Mammary epithelial cell (primary cell): Measurements from ENCODE around the gene TMCC1.

Source experiments
- EZH2 ChIP-seq: IDR thresholded peaks from 2 replicates; pipeline ENCODE4 v1.6.1; 2012; ENCODE audit warnings: low read length, inconsistent platforms, borderline replicate concordance
- TF ChIP-seq, protein P1 (sequence below), 2 donors: IDR thresholded peaks in 1 of 2; conservative IDR thresholded peaks in 1 of 2; 2 replicates each; pipeline ENCODE4 v1.5.1; 2011 to 2012; ENCODE audit warnings: inconsistent platforms in 2 of 2, low read length in 2 of 2, mild to moderate bottlenecking in 2 of 2, control low read depth in 1 of 2, low read depth in 1 of 2; ENCODE audit not compliant: insufficient read depth in 1 of 2; ENCODE audit errors: extremely low read depth in 1 of 2

DNA sequence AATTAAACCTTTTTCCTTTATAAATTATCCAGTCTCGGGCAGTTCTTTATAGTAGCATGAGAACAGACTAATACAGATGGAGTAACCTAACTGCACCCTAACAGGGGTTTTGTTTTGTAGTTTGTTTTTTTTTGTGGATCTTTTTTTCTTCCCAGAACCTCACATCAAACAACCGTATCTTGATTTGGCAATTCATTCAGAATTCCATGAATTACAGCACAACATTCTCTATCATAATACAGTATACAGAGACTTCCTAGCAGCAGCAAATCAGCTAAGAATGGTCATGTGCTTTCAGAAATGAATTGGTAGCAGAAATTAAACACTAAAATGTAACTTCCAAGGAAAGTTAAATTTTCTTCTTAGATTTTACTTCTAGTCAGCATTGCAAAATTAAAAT is 114.6 kb downstream of the TMCC1 start:
- TF ChIP-seq, protein P1, sequence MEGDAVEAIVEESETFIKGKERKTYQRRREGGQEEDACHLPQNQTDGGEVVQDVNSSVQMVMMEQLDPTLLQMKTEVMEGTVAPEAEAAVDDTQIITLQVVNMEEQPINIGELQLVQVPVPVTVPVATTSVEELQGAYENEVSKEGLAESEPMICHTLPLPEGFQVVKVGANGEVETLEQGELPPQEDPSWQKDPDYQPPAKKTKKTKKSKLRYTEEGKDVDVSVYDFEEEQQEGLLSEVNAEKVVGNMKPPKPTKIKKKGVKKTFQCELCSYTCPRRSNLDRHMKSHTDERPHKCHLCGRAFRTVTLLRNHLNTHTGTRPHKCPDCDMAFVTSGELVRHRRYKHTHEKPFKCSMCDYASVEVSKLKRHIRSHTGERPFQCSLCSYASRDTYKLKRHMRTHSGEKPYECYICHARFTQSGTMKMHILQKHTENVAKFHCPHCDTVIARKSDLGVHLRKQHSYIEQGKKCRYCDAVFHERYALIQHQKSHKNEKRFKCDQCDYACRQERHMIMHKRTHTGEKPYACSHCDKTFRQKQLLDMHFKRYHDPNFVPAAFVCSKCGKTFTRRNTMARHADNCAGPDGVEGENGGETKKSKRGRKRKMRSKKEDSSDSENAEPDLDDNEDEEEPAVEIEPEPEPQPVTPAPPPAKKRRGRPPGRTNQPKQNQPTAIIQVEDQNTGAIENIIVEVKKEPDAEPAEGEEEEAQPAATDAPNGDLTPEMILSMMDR (conservative IDR thresholded peaks at IDR 0.05 in 1 of 2, IDR thresholded peaks at IDR 0.05 in 1 of 2; ENCODE audit: extremely low read depth in 1 of 2, insufficient read depth in 1 of 2, low read depth in 1 of 2, low read length in 2 of 2): no peak
- TF ChIP-seq EZH2: no peak
